GM19463 (cell line): ENCODE data around the gene TPTE.
"Not testable (repeated sequence)": the region's sequence is repeated elsewhere in the genome, so short reads cannot be mapped to it uniquely, and the experiment has no call there.

ENCODE experiments used
- ATAC-seq: cut with Tn5 transposase; IDR thresholded peaks from one replicate; pipeline ENCODE4 v1.9.1; 2021; ENCODE audit warnings: mild to moderate bottlenecking, moderate library complexity; ENCODE audit not compliant: unreplicated experiment

The TPTE gene

GRCh38 chr21:10521091-10521598 is at the start of gene TPTE:
Gene TPTE, plus strand, starts transcription at chr21:10521583. Its CDS starts 17,141 bp downstream, at chr21:10538724.
- no peak for ATAC-seq

GRCh38 chr21:10471999-10472398 is 49.4 kb upstream of the TPTE start:
- not testable (repeated sequence) for ATAC-seq

GRCh38 chr21:10477794-10478193 is 43.6 kb upstream of the TPTE start:
- ATAC-seq: not testable (repeated sequence)

- not testable (repeated sequence) for ATAC-seq
Measured at GRCh38 chr21:10479875-10480274, 41.5 kb upstream of the TPTE start.

GRCh38 chr21:10484864-10485263 is 36.5 kb upstream of the TPTE start:
- not testable (repeated sequence) for ATAC-seq

GRCh38 chr21:10490453-10490852 is 30.9 kb upstream of the TPTE start:
- ATAC-seq: not testable (repeated sequence)

- no peak for ATAC-seq
Measured at GRCh38 chr21:10511116-10511515, 10.3 kb upstream of the TPTE start.

GRCh38 chr21:10516889-10517288 is 4.5 kb upstream of the TPTE start:
- ATAC-seq: not testable (repeated sequence)

GRCh38 chr21:10517904-10518303 is 3.5 kb upstream of the TPTE start:
- not testable (repeated sequence) for ATAC-seq

- ATAC-seq: not testable (repeated sequence)
Measured at GRCh38 chr21:10521835-10522500, 585 bp downstream of the TPTE start.

- no peak for ATAC-seq
Measured at GRCh38 chr21:10539956-10540355, 18.6 kb downstream of the TPTE start.

- not testable (repeated sequence) for ATAC-seq
Measured at GRCh38 chr21:10544376-10544775, 23.0 kb downstream of the TPTE start.

GRCh38 chr21:10547868-10548267 is 26.5 kb downstream of the TPTE start:
- not testable (repeated sequence) for ATAC-seq

- not testable (repeated sequence) for ATAC-seq
Measured at GRCh38 chr21:10548331-10548954, 27.1 kb downstream of the TPTE start.

- not testable (repeated sequence) for ATAC-seq
Measured at GRCh38 chr21:10570803-10571202, 49.4 kb downstream of the TPTE start.

GRCh38 chr21:10574531-10575310 is 53.3 kb downstream of the TPTE start:
- not testable (repeated sequence) for ATAC-seq

- no peak for ATAC-seq
Measured at GRCh38 chr21:10575311-10575667, 53.9 kb downstream of the TPTE start.

GRCh38 chr21:10578910-10579309 is 57.5 kb downstream of the TPTE start:
- not testable (repeated sequence) for ATAC-seq

GRCh38 chr21:10589115-10589514 is 67.7 kb downstream of the TPTE start:
- ATAC-seq: not testable (repeated sequence)

GRCh38 chr21:10607074-10607473 is 85.7 kb downstream of the TPTE start:
- ATAC-seq: not testable (repeated sequence)

- not testable (repeated sequence) for ATAC-seq
Measured at GRCh38 chr21:10614285-10614684, 92.9 kb downstream of the TPTE start.
